Body of pancreas (tissue), 4 donors: ENCODE data around the gene UBXN4. TPM values are rescaled to one million over a fixed set of nuclear protein-coding genes. Genes with fewer than 3 reads are reported as not detected.

Source experiments
- ATAC-seq: fragments of 150-250 bp; one replicate; pipeline ENCODE4 v1.9.1; 2016
- DNase-seq, 4 donors: peaks; one replicate each; pipeline ENCODE4 v3.0.0-alpha.2; 2019
- H3K27ac ChIP-seq, 4 donors: fragments of 200-600 bp; sonication (generic); 1 replicate in 3 of 4; 2 replicates in 1 of 4; pipeline versions ENCODE4 v1.5.1 to v1.6.1; 2016 to 2019; ENCODE audit warnings: mild to moderate bottlenecking in 1 of 4, mixed read lengths in 1 of 4, moderate library complexity in 1 of 4
- H3K27me3 ChIP-seq, 2 donors: fragments of 200-600 bp; sonication (generic); one replicate each; pipeline ENCODE4 v1.6.0; 2016; ENCODE audit warnings: mild to moderate bottlenecking in 1 of 2
- H3K36me3 ChIP-seq, 2 donors: fragments of 200-600 bp; sonication (generic); replicated peaks in 1 of 2; 2 replicates each; pipeline ENCODE4 v1.5.1; 2016; ENCODE audit warnings: low read depth in 2 of 2; ENCODE audit not compliant: insufficient read depth in 1 of 2
- H3K4me1 ChIP-seq: fragments of 200-600 bp; sonication (generic); one replicate; pipeline ENCODE4 v1.6.0; 2016
- H3K4me3 ChIP-seq, 2 donors: fragments of 200-600 bp; sonication (generic); 1 replicate in 1 of 2; 2 replicates in 1 of 2; pipeline ENCODE4 v1.5.1; 2016 to 2019
- H3K9me3 ChIP-seq, 3 donors: fragments of 200-600 bp; sonication (generic); 1 replicate in 2 of 3; 2 replicates in 1 of 3; pipeline ENCODE4 v1.5.1; 2016
- POLR2A ChIP-seq, 3 donors: fragments of 450-650 bp; IDR thresholded peaks; one replicate each; pipeline ENCODE4 v1.6.1; 2016; ENCODE audit warnings: antibody characterized with exemption in 3 of 3, mild to moderate bottlenecking in 2 of 3
- WGBS, 2 donors: methylation state at CpG; one replicate each; pipeline ENCODE4 v1.1.5; 2017; 5-methylcytosine and 5-hydroxymethylcytosine counted together
- intact Hi-C: fragments of 100-400 bp; cut with DNase I; formaldehyde crosslinking; loops from one replicate; pipeline ENCODE4 v1.15.1; 2023
- total RNA-seq, 2 donors: library from RNA; depleted of rRNA; stranded (reverse); fragments of >200 nt; gene quantifications; one replicate each; pipeline ENCODE4 v1.1.0, GENCODE V29; 2016
- TF ChIP-seq, protein P1 (sequence below), 7 experiments: fragments of 450-650 bp in 4 of 7; fragments of 200-600 bp in 3 of 7; sonication (generic) in 3 of 7; IDR thresholded peaks; one replicate each; pipeline ENCODE4 v1.5.1; 2016 to 2019; ENCODE audit warnings: antibody characterized with exemption in 7 of 7

Gene UBXN4
- total RNA-seq, 2 donors from 2014 or later, result 55.7 to 70.3 TPM

- H3K27ac ChIP-seq, result no peak overlapping the region
- no peaks in the 10 kb centered on the region for H3K9me3 ChIP-seq
- DNase-seq (no peak), ATAC-seq (no peak)
- intact Hi-C loops, result no loop called here
- H3K4me3 ChIP-seq, result no peak overlapping the region
- no peaks in the 10 kb centered on the region for H3K36me3 ChIP-seq
- TF ChIP-seq, protein P1, sequence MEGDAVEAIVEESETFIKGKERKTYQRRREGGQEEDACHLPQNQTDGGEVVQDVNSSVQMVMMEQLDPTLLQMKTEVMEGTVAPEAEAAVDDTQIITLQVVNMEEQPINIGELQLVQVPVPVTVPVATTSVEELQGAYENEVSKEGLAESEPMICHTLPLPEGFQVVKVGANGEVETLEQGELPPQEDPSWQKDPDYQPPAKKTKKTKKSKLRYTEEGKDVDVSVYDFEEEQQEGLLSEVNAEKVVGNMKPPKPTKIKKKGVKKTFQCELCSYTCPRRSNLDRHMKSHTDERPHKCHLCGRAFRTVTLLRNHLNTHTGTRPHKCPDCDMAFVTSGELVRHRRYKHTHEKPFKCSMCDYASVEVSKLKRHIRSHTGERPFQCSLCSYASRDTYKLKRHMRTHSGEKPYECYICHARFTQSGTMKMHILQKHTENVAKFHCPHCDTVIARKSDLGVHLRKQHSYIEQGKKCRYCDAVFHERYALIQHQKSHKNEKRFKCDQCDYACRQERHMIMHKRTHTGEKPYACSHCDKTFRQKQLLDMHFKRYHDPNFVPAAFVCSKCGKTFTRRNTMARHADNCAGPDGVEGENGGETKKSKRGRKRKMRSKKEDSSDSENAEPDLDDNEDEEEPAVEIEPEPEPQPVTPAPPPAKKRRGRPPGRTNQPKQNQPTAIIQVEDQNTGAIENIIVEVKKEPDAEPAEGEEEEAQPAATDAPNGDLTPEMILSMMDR (IDR thresholded peaks at IDR 0.05), result no peak
- TF ChIP-seq POLR2A (IDR thresholded peaks at IDR 0.05), result no peak
- peaks cover 6% of the 10 kb centered on the region for H3K4me1 ChIP-seq
- WGBS, 2 donors, result 91 to 96% methylated on average over 5 of the region's 5 CpGs
- H3K27me3 ChIP-seq, result no peaks in the 10 kb centered on the region
These were observed 9.1 kb upstream of the UBXN4 start for GRCh38 chr2:135732561-135732960.

- H3K9me3 ChIP-seq, result no peaks in the 10 kb centered on the region
- H3K4me3 ChIP-seq, result no peak overlapping the region
- DNase-seq (no peak), ATAC-seq (no peak)
- peaks cover 5% of the 10 kb centered on the region for H3K4me1 ChIP-seq
- H3K27me3 ChIP-seq, result no peaks in the 10 kb centered on the region
- 95 to 97% methylated on average over 2 of the region's 2 CpGs for WGBS, 2 donors
- intact Hi-C loops, result no loop called here
- TF ChIP-seq, protein P1 (IDR thresholded peaks at IDR 0.05), result no peak
- TF ChIP-seq POLR2A (IDR thresholded peaks at IDR 0.05), result no peak
- no peaks in the 10 kb centered on the region for H3K36me3 ChIP-seq
- H3K27ac ChIP-seq, result no peak overlapping the region
These were observed 8.6 kb upstream of the UBXN4 start for GRCh38 chr2:135733045-135733444.

DNA sequence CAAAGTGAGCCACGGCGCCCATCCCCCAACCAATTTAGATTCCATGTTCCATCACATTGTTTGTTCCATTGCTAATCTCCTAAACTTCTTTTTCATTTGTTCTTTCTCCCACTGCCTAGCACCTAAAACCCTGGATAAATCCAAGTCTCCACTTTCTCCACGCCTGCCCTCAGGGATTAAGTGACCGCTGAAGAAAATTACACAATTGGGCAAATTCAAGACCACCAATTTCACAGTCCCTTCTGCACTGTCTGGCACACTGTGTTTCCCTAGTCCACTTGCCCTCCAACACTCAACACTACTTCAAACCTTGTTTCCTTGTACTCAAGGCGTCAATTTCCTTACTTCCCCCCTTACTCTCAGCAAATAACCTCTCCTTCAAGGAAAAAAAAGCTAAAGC lies 5.1 kb upstream of the UBXN4 start:
- no peak for TF ChIP-seq POLR2A (IDR thresholded peaks at IDR 0.05)
- TF ChIP-seq, protein P1 (IDR thresholded peaks at IDR 0.05), result no peak
- H3K9me3 ChIP-seq, result no peaks in the 10 kb centered on the region
- H3K27me3 ChIP-seq, result no peaks in the 10 kb centered on the region
- H3K36me3 ChIP-seq, result no peaks in the 10 kb centered on the region
- intact Hi-C loops, result no loop called here
- peaks cover 4% of the 10 kb centered on the region for H3K4me1 ChIP-seq
- no peak overlapping the region for H3K4me3 ChIP-seq
- H3K27ac ChIP-seq, result no peak overlapping the region
- 91 to 92% methylated on average over 5 of the region's 5 CpGs for WGBS, 2 donors
- ATAC-seq (no peak), DNase-seq (no peak)

DNA sequence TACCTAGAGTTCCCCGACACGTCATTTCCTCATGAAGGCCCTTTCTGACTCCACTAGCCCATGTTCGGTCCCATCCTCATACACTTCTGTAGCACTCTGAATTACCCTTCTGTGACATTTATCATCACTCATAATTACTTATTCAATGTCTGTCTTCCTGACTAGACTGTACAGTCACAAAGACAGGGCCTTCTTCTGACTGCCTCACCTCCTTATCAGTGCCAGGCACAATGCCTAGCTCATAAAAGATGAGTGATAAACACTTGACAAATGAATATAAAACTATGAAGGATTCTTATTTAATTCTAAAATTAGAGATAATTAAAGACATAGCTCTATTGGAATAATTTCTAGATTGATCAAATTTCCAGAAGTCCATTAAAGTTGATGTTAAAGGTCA lies 1.4 kb upstream of the UBXN4 start:
- H3K9me3 ChIP-seq, result no peaks in the 10 kb centered on the region
- DNase-seq (no peak), ATAC-seq (no peak)
- H3K4me3 ChIP-seq, result no peak overlapping the region
- 93 to 94% methylated on average over 3 of the region's 3 CpGs for WGBS, 2 donors
- no peaks in the 10 kb centered on the region for H3K27me3 ChIP-seq
- intact Hi-C loops, result no loop called here
- H3K36me3 ChIP-seq, result no peaks in the 10 kb centered on the region
- no peak overlapping the region for H3K27ac ChIP-seq
- no peak for TF ChIP-seq POLR2A (IDR thresholded peaks at IDR 0.05)
- TF ChIP-seq, protein P1 (IDR thresholded peaks at IDR 0.05), result no peak
- peaks cover 16% of the 10 kb centered on the region for H3K4me1 ChIP-seq

- intact Hi-C loops, result no loop called here
- H3K9me3 ChIP-seq, result no peaks in the 10 kb centered on the region
- H3K4me3 ChIP-seq, result no peak overlapping the region
- 70 to 74% methylated on average over 11 of the region's 11 CpGs for WGBS, 2 donors
- ATAC-seq (no peak), DNase-seq (no peak)
- TF ChIP-seq, protein P1 (IDR thresholded peaks at IDR 0.05), result no peak
- no peak for TF ChIP-seq POLR2A (IDR thresholded peaks at IDR 0.05)
- H3K27ac ChIP-seq, result peak overlapping the region; percentile 96 to 100 (median 98)
- no peaks in the 10 kb centered on the region for H3K27me3 ChIP-seq
- H3K36me3 ChIP-seq, result no peaks in the 10 kb centered on the region
- peaks cover 16% of the 10 kb centered on the region for H3K4me1 ChIP-seq
These were observed 636 bp upstream of the UBXN4 start for GRCh38 chr2:135741043-135741394.
